MM.1S (cell line): ENCODE results near the gene MYLK.

Source experiments
- DNase-seq: peaks from one replicate; pipeline ENCODE4 v3.0.0-alpha.2; 2015
- H2AFZ ChIP-seq: fragments of 300-600 bp; sonication (generic); 2 replicates; pipeline ENCODE4 v1.6.0; 2016; ENCODE audit warnings: antibody characterized with exemption, low read length
- H3F3A ChIP-seq: fragments of 300-600 bp; sonication (generic); 2 replicates; pipeline ENCODE4 v1.6.1; 2016; ENCODE audit warnings: mild to moderate bottlenecking, antibody characterized with exemption, low read length, moderate library complexity, mixed read lengths; ENCODE audit not compliant: insufficient read depth
- H3K27ac ChIP-seq: fragments of 300-600 bp; sonication (generic); 2 replicates; pipeline ENCODE4 v1.5.1; 2016; ENCODE audit warnings: mild to moderate bottlenecking, low read length
- H3K27me3 ChIP-seq: fragments of 300-600 bp; sonication (generic); replicated peaks from 2 replicates; pipeline ENCODE4 v1.6.0; 2016; ENCODE audit warnings: low read length; ENCODE audit not compliant: insufficient read depth
- H3K36me3 ChIP-seq: fragments of 300-600 bp; sonication (generic); replicated peaks from 2 replicates; pipeline ENCODE4 v1.6.1; 2016; ENCODE audit warnings: mild to moderate bottlenecking, low read length, mixed read lengths; ENCODE audit not compliant: insufficient read depth
- H3K4me1 ChIP-seq: fragments of 300-600 bp; sonication (generic); 2 replicates; pipeline ENCODE4 v1.6.1; 2016; ENCODE audit warnings: low read length, mixed read lengths
- H3K4me2 ChIP-seq: fragments of 300-600 bp; sonication (generic); 2 replicates; pipeline ENCODE4 v1.6.0; 2016; ENCODE audit warnings: low read depth, low read length
- H3K4me3 ChIP-seq: fragments of 300-600 bp; sonication (generic); 2 replicates; pipeline ENCODE4 v1.5.1; 2016; ENCODE audit warnings: low read length, mixed read lengths
- H3K79me2 ChIP-seq: fragments of 300-600 bp; sonication (generic); 2 replicates; pipeline ENCODE4 v1.6.1; 2016; ENCODE audit warnings: mixed run types, low read length, mixed read lengths
- H3K9ac ChIP-seq: fragments of 300-600 bp; sonication (generic); 2 replicates; pipeline ENCODE4 v1.6.1; 2016; ENCODE audit warnings: low read length, mixed read lengths
- H3K9me2 ChIP-seq: fragments of 300-600 bp; sonication (generic); replicated peaks from 2 replicates; pipeline ENCODE4 v1.6.1; 2016; ENCODE audit warnings: mild to moderate bottlenecking, low read length, mixed read lengths; ENCODE audit not compliant: insufficient read depth
- H3K9me3 ChIP-seq: fragments of 300-600 bp; sonication (generic); replicated peaks from 2 replicates; pipeline ENCODE4 v1.6.1; 2016; ENCODE audit warnings: mild to moderate bottlenecking, low read length, mixed read lengths; ENCODE audit not compliant: insufficient read depth
- H4K20me1 ChIP-seq: fragments of 300-600 bp; sonication (generic); 2 replicates; pipeline ENCODE4 v1.6.1; 2016; ENCODE audit warnings: mild to moderate bottlenecking, low read length, moderate library complexity, mixed read lengths; ENCODE audit not compliant: insufficient read depth
- EZH2 ChIP-seq: fragments of 300-600 bp; sonication (generic); optimal IDR thresholded peaks from 2 replicates; pipeline ENCODE3; 2017; ENCODE audit warnings: low read depth, mild to moderate bottlenecking, antibody characterized with exemption, low read length, mixed read lengths
- EZH2phosphoT487 ChIP-seq: fragments of 300-600 bp; sonication (generic); IDR thresholded peaks from 2 replicates; pipeline ENCODE4 v1.6.1; 2018; ENCODE audit warnings: antibody characterized with exemption, low read length
- TF ChIP-seq, protein P1 (sequence below): fragments of 300-600 bp; sonication (generic); IDR thresholded peaks from 2 replicates; pipeline ENCODE4 v1.5.1; 2016; ENCODE audit warnings: antibody characterized with exemption, low read length, mixed read lengths

MYLK gene

DNA sequence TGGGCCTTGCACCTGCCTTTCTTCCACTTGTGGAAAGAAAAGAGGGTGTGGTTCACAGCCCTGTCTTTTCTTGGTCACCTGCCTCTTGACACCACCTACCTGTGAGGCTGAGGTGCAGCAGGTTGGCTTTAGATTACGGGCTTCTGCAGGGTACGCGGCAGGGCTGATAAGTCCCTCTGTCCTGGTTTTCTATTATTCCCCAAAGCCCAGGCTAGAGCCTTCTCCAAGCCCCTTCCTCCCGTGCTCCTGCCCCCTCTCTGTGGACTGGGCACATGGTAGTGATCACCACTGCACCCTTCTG lies 254.4 kb downstream of the MYLK start:
- Histone ChIP-seq H3K27ac (no peak overlapping the region), H3K9me3 (no peaks in the 10 kb centered on the region), H4K20me1 (no peaks in the 10 kb centered on the region), H3K27me3 (no peaks in the 10 kb centered on the region), H3K9ac (no peak overlapping the region), H3K4me2 (no peak overlapping the region), H3K9me2 (no peaks in the 10 kb centered on the region), H3K4me3 (no peak overlapping the region), H2AFZ (no peak overlapping the region), H3K36me3 (no peaks in the 10 kb centered on the region), H3K4me1 (no peaks in the 10 kb centered on the region), H3K79me2 (no peaks in the 10 kb centered on the region), H3F3A (no peaks in the 10 kb centered on the region)
- TF ChIP-seq EZH2 (no peak), EZH2phosphoT487 (no peak)
- TF ChIP-seq, protein P1, sequence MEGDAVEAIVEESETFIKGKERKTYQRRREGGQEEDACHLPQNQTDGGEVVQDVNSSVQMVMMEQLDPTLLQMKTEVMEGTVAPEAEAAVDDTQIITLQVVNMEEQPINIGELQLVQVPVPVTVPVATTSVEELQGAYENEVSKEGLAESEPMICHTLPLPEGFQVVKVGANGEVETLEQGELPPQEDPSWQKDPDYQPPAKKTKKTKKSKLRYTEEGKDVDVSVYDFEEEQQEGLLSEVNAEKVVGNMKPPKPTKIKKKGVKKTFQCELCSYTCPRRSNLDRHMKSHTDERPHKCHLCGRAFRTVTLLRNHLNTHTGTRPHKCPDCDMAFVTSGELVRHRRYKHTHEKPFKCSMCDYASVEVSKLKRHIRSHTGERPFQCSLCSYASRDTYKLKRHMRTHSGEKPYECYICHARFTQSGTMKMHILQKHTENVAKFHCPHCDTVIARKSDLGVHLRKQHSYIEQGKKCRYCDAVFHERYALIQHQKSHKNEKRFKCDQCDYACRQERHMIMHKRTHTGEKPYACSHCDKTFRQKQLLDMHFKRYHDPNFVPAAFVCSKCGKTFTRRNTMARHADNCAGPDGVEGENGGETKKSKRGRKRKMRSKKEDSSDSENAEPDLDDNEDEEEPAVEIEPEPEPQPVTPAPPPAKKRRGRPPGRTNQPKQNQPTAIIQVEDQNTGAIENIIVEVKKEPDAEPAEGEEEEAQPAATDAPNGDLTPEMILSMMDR: no peak
- DNase-seq: no peak

DNA sequence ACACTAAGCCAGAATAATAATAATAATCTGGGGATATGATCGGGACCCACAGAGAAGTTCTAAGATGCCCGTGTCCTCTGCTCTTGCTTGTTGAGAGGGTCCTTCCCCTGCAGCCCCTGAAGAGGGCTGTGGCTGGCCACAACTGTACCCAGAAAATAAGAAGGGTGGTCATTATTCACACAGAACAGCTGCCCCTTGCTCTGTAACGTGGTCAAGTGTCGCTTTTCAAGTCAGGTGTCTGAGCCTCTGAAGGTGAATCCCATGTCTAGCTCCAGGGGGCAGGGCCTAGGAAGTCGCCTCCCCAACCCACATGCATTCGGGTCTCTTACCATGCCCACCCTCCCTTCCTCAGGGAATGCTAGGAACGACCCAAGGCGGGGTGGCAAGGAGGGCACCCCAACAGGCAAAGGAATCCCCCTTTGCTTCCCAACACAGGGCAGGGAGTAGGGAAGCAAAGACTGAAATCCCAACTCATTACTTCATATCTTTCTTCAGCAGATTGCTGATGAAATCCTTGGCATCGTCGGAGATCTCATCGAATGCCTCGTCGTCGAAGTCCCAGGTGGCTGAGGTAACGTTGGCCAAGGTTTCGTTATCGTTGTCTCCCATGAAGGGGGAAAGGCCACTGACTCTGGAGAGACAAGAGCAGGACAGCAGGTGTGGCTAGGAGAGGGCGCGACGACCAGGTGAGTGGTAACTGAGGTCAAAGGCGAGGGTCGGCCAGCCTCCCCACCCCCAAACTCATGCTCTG lies 255.0 kb downstream of the MYLK start:
- H3K9ac ChIP-seq: no peak overlapping the region
- H3K4me2 ChIP-seq: no peak overlapping the region
- H3K4me3 ChIP-seq: no peak overlapping the region
- no peaks in the 10 kb centered on the region for H3K4me1 ChIP-seq
- DNase-seq: no peak
- H3K36me3 ChIP-seq: no peaks in the 10 kb centered on the region
- no peak overlapping the region for H3K27ac ChIP-seq
- no peaks in the 10 kb centered on the region for H3K79me2 ChIP-seq
- no peaks in the 10 kb centered on the region for H4K20me1 ChIP-seq
- TF ChIP-seq EZH2phosphoT487 (no peak), EZH2 (no peak)
- TF ChIP-seq, protein P1: no peak
- H3K27me3 ChIP-seq: no peaks in the 10 kb centered on the region
- no peak overlapping the region for H2AFZ ChIP-seq
- H3F3A ChIP-seq: no peaks in the 10 kb centered on the region
- H3K9me3 ChIP-seq: no peaks in the 10 kb centered on the region
- no peaks in the 10 kb centered on the region for H3K9me2 ChIP-seq

DNA sequence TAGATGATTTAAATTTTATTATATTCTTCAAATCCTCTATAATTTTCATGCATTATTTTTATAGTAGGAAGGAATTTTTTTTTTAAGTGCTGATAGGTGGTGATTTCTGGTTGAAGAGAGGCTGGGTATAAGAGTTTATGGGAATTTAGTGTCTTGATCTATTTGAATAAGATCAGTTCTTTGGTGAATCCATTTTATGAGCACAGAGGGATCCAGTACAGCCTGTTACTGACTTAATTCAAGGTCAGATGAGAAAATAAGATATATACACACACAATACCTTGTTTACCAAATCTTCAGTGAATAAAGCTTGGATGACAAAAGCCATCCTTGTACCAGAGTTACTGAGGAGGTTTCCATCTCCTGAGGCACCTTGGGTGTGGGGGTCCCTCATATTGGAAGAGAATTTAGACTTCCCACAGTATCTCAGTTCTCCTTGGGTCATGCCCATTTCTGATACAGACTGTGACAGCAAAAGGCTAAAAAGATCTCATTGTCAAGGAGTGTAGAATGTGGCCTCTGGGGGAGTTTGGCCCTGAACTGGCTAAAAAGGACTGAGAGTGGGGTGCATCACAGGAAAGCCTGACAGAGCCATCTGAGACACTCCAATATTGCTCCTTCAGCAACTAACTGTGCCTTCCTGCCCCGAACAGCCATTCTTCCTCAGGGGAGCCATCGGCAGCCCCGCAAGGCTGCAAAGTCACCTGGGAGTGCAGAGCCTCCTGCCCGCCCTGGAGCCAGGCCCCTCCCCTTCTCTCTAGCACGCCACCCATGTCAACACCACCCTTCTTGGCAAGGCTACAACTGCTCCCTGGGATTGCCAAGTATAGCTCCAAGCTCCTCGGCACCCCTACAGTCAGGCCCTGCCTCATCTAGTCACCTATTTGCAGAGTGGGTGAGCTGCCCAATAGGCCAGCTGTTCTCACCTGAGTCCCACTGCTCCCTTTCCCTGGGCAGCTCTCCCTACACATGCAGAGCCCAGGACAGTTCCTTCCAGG lies 256.2 kb downstream of the MYLK start:
- no peaks in the 10 kb centered on the region for H3K4me1 ChIP-seq
- no peaks in the 10 kb centered on the region for H3K36me3 ChIP-seq
- H3K27ac ChIP-seq: no peak overlapping the region
- DNase-seq: no peak
- no peaks in the 10 kb centered on the region for H3K9me3 ChIP-seq
- no peaks in the 10 kb centered on the region for H3K79me2 ChIP-seq
- H3K9ac ChIP-seq: no peak overlapping the region
- H3K27me3 ChIP-seq: no peaks in the 10 kb centered on the region
- H3K4me3 ChIP-seq: no peak overlapping the region
- H4K20me1 ChIP-seq: no peaks in the 10 kb centered on the region
- H3K4me2 ChIP-seq: no peak overlapping the region
- no peak overlapping the region for H2AFZ ChIP-seq
- no peaks in the 10 kb centered on the region for H3F3A ChIP-seq
- TF ChIP-seq EZH2 (no peak), EZH2phosphoT487 (no peak)
- TF ChIP-seq, protein P1: no peak
- H3K9me2 ChIP-seq: no peaks in the 10 kb centered on the region
